GM12892 (cell line): ENCODE data around the gene HAND1.

Experiments used
- POLR2A ChIP-seq: IDR thresholded peaks from 2 replicates; pipeline ENCODE4 v1.6.1; 2011; ENCODE audit warnings: low read depth, low read length, control low read depth
- POLR2AphosphoS5 ChIP-seq: IDR thresholded peaks from 2 replicates; pipeline ENCODE4 v1.6.1; 2011; ENCODE audit warnings: low read depth, low read length, control low read depth

- TF ChIP-seq POLR2A (no peak), POLR2AphosphoS5 (no peak)
Measured at GRCh38 chr5:154519359-154519758, 41.3 kb upstream of the HAND1 start.
